Endothelial cell of umbilical vein (primary cell): Measurements from ENCODE around the gene CCBE1. TPM values are rescaled to one million over a fixed set of nuclear protein-coding genes. Genes with fewer than 3 reads are reported as not detected.

Experiments used
- BruUV-seq: library from RNA; stranded (reverse); fragments of 400-500 nt; replicated peaks from 2 replicates; lab custom pipeline; 2021; lab: Mats Ljungman, UMichigan
- CTCF ChIA-PET: fragments of 300-600, 350-600 bp; sonication (Branson Sonifier 250); formaldehyde crosslinking; loops from one replicate; lab custom pipeline; 2021; ENCODE audit warnings: antibody characterized with exemption, inconsistent platforms; lab: Charles Lee
- POLR2A ChIA-PET: fragments of 300-600, 350-600 bp; sonication (Branson Sonifier 250); formaldehyde crosslinking; loops from one replicate; lab custom pipeline; 2021; ENCODE audit warnings: antibody characterized with exemption, inconsistent platforms; lab: Charles Lee
- DNase-seq: peaks from one replicate; pipeline ENCODE4 v3.0.0-alpha.2; 2011; ENCODE audit warnings: low read depth, low spot score
- FAIRE-seq: peaks from 2 replicates; lab custom pipeline; 2011; peaks lifted over from hg19 to GRCh38; lab: Jason Lieb, UNC
- H2AFZ ChIP-seq: 2 replicates; pipeline ENCODE4 v1.6.0; 2012; ENCODE audit warnings: low read depth, low read length, control low read depth, inconsistent platforms
- H3K27ac ChIP-seq: 2 replicates; pipeline ENCODE4 v1.5.1; 2011; ENCODE audit warnings: low read depth, mild to moderate bottlenecking, control low read depth, low read length, moderate library complexity; ENCODE audit not compliant: insufficient read depth
- H3K27me3 ChIP-seq, 2 experiments: 2 replicates each; pipeline versions ENCODE4 v1.6.0 to v1.6.1; 2011; ENCODE audit warnings: low read length in 2 of 2, mixed read lengths in 1 of 2; ENCODE audit not compliant: control insufficient read depth in 2 of 2, insufficient read depth in 2 of 2
- H3K36me3 ChIP-seq, 2 experiments: 2 replicates in 1 of 2; 3 replicates in 1 of 2; pipeline ENCODE4 v1.5.1; 2011; ENCODE audit warnings: low read length in 2 of 2, mild to moderate bottlenecking in 1 of 2, moderate library complexity in 1 of 2; ENCODE audit not compliant: control insufficient read depth in 2 of 2, insufficient read depth in 2 of 2; ENCODE audit errors: extremely low read depth in 1 of 2
- H3K4me1 ChIP-seq: 3 replicates; pipeline ENCODE4 v1.5.1; 2011; ENCODE audit warnings: mild to moderate bottlenecking, low read length; ENCODE audit not compliant: control insufficient read depth, insufficient read depth; ENCODE audit errors: extremely low read depth
- H3K4me2 ChIP-seq: 2 replicates; pipeline ENCODE4 v1.6.1; 2011; ENCODE audit warnings: low read length, control low read depth, mixed read lengths; ENCODE audit not compliant: insufficient read depth
- H3K4me3 ChIP-seq, 3 experiments: fragments of 200-600 bp in 1 of 3; sonication (generic), shearing (Covaris generic) in 1 of 3; replicated peaks in 1 of 3; 2 replicates each; pipeline ENCODE4 v1.5.1; 2011 to 2016; ENCODE audit warnings: control low read depth in 3 of 3, low read length in 3 of 3, mild to moderate bottlenecking in 2 of 3, inconsistent platforms in 1 of 3, low read depth in 1 of 3, moderate library complexity in 1 of 3; ENCODE audit not compliant: insufficient read depth in 1 of 3
- H3K79me2 ChIP-seq: 2 replicates; pipeline ENCODE4 v1.6.0; 2012; ENCODE audit warnings: low read length, inconsistent platforms; ENCODE audit not compliant: control insufficient read depth, insufficient read depth
- H3K9ac ChIP-seq: replicated peaks from 2 replicates; pipeline ENCODE3; 2011; ENCODE audit warnings: low read length, control low read depth; ENCODE audit not compliant: insufficient read depth; ENCODE audit errors: extremely low read depth
- H3K9me1 ChIP-seq: replicated peaks from 3 replicates; pipeline ENCODE4 v1.6.0; 2011; ENCODE audit warnings: mild to moderate bottlenecking, low read length; ENCODE audit not compliant: control insufficient read depth, insufficient read depth; ENCODE audit errors: extremely low read depth
- H3K9me3 ChIP-seq: replicated peaks from 2 replicates; pipeline ENCODE4 v1.5.1; 2012; ENCODE audit warnings: low read length, inconsistent platforms; ENCODE audit not compliant: control insufficient read depth, insufficient read depth
- H4K20me1 ChIP-seq: replicated peaks from 2 replicates; pipeline ENCODE3; 2011; ENCODE audit warnings: mild to moderate bottlenecking, low read length; ENCODE audit not compliant: control insufficient read depth, insufficient read depth; ENCODE audit errors: extremely low read depth
- CTCF ChIP-seq, 2 donors: IDR thresholded peaks; 1 replicate in 1 of 2; 2 replicates in 1 of 2; pipeline ENCODE4 v1.5.1; 2011; ENCODE audit warnings: low read length in 2 of 2, mild to moderate bottlenecking in 2 of 2, moderate library complexity in 2 of 2, control low read depth in 1 of 2, inconsistent platforms in 1 of 2, low read depth in 1 of 2; ENCODE audit not compliant: insufficient read depth in 1 of 2; ENCODE audit errors: extremely low read depth in 1 of 2
- EZH2 ChIP-seq: IDR thresholded peaks from 2 replicates; pipeline ENCODE4 v1.6.1; 2012; ENCODE audit warnings: borderline replicate concordance, low read depth, mild to moderate bottlenecking, moderate library complexity, low read length, inconsistent platforms; ENCODE audit not compliant: severe bottlenecking
- FOS ChIP-seq: IDR thresholded peaks from 2 replicates; pipeline ENCODE4 v1.6.1; 2011; ENCODE audit warnings: mild to moderate bottlenecking, low read length, moderate library complexity, borderline replicate concordance; ENCODE audit not compliant: insufficient read depth
- GATA2 ChIP-seq: IDR thresholded peaks from 2 replicates; pipeline ENCODE4 v1.7.0; 2011; ENCODE audit warnings: low read depth, mild to moderate bottlenecking, moderate library complexity, mixed read lengths, low read length; ENCODE audit not compliant: insufficient read length, insufficient read depth
- JUN ChIP-seq: IDR thresholded peaks from 2 replicates; pipeline ENCODE4 v1.6.1; 2011; ENCODE audit warnings: borderline replicate concordance, low read depth; ENCODE audit not compliant: insufficient read length, insufficient read depth
- MAX ChIP-seq: IDR thresholded peaks from 2 replicates; pipeline ENCODE4 v1.6.1; 2011; ENCODE audit not compliant: insufficient read depth, insufficient read length
- MYC ChIP-seq: IDR thresholded peaks from one replicate; pipeline ENCODE4 v1.6.1; 2011; ENCODE audit warnings: mild to moderate bottlenecking, low read depth, low read length
- POLR2A ChIP-seq: IDR thresholded peaks from 2 replicates; pipeline ENCODE4 v1.6.1; 2012; ENCODE audit warnings: low read depth, mild to moderate bottlenecking, control low read depth, low read length
- POLR2AphosphoS5 ChIP-seq: IDR thresholded peaks from 2 replicates; pipeline ENCODE4 v1.6.1; 2012; ENCODE audit warnings: low read depth, mild to moderate bottlenecking, control low read depth, low read length, moderate library complexity; ENCODE audit not compliant: insufficient read depth
- dilution Hi-C: fragments of 300-500 bp; cut with MboI; formaldehyde crosslinking; loops from one replicate; pipeline ENCODE4 v1.15.0; 2019; ENCODE audit warnings: low sequenced_read_pairs; ENCODE audit not compliant: extremely low pct_ligation_motif_present
- intact Hi-C: fragments of 100-400 bp; cut with micrococcal nuclease; formaldehyde crosslinking; loops from one replicate; pipeline ENCODE4 v1.10.0; 2022
- polyA plus RNA-seq, 4 experiments: library from polyadenylated mRNA; depleted of rRNA in 3 of 4; stranded (reverse) in 3 of 4; unstranded in 1 of 4; fragments of >200 nt; gene quantifications; 2 replicates each; pipeline versions ENCODE4 v1.2.1 to v1.2.3, GENCODE V29; 2011 to 2012; ENCODE audit warnings: missing spikeins in 1 of 4
- total RNA-seq: library from RNA; stranded (reverse); gene quantifications from 2 replicates; pipeline ENCODE4 v1.2.3, GENCODE V29; 2021

The CCBE1 gene
- total and polyA plus RNA-seq, 2 donors (not counting 3 experiments of a cell fraction or from before 2014, with no cell fraction given): 0.04 TPM; not detected in 1

GRCh38 chr18:59744271-59744721, 47.1 kb upstream of the CCBE1 start:
- CTCF ChIA-PET: interaction anchor here (0.7 to 3.3 kb wide), 3 partner anchors 25 to 61 kb away, joined by 3 to 15 read pairs (median 4); partner anchors contain the start of gene CCBE1
- no peak overlapping the region for H3K9ac ChIP-seq
- BruUV-seq: no TSS peak

GRCh38 chr18:59743566-59743965, 46.3 kb upstream of the CCBE1 start:
- FAIRE-seq (no peak), DNase-seq (no peak)
- Histone ChIP-seq H3K9me1 (no peaks in the 10 kb centered on the region), H3K9me3 (no peaks in the 10 kb centered on the region), H3K27me3 (no peaks in the 10 kb centered on the region), H2AFZ (no peak overlapping the region), H3K36me3 (no peaks in the 10 kb centered on the region), H3K9ac (no peak overlapping the region), H3K27ac (no peak overlapping the region), H4K20me1 (no peaks in the 10 kb centered on the region), H3K79me2 (no peaks in the 10 kb centered on the region), H3K4me3 (no peak overlapping the region), H3K4me1 (no peaks in the 10 kb centered on the region), H3K4me2 (no peak overlapping the region)
- dilution Hi-C loops (no loop called here), intact Hi-C loops (no loop called here)
- POLR2A ChIA-PET: no interaction called here
- TF ChIP-seq POLR2A: no peak
- TF ChIP-seq FOS: no peak
- no peak for TF ChIP-seq EZH2
- TF ChIP-seq MYC: no peak
- no peak for TF ChIP-seq JUN
- TF ChIP-seq MAX: no peak
- TF ChIP-seq GATA2: no peak
- TF ChIP-seq CTCF (IDR thresholded peaks at IDR 0.05; ENCODE audit: extremely low read depth in 1 of 2, insufficient read depth in 1 of 2, low read depth in 1 of 2, low read length in 2 of 2): no peak
- no peak for TF ChIP-seq POLR2AphosphoS5
- CTCF ChIA-PET: interaction anchor here (1.2 to 3.3 kb wide), 3 partner anchors 46 to 112 kb away, joined by 3 to 15 read pairs (median 4); partner anchors contain the start of gene CCBE1
- no TSS peak for BruUV-seq

More at GRCh38 chr18:59744271-59744721, 47.1 kb upstream of the CCBE1 start:
- TF ChIP-seq MYC (no peak), FOS (peak; percentile 11)
- FAIRE-seq (no peak), DNase-seq (no peak)
- Histone ChIP-seq H3K79me2 (no peaks in the 10 kb centered on the region), H3K9me1 (no peaks in the 10 kb centered on the region), H3K4me2 (no peak overlapping the region), H3K36me3 (no peaks in the 10 kb centered on the region), H3K4me1 (no peaks in the 10 kb centered on the region), H2AFZ (no peak overlapping the region), H4K20me1 (no peaks in the 10 kb centered on the region), H3K27ac (no peak overlapping the region), H3K9me3 (no peaks in the 10 kb centered on the region), H3K27me3 (no peaks in the 10 kb centered on the region), H3K4me3 (no peak overlapping the region)
- intact Hi-C loops (no loop called here), dilution Hi-C loops (no loop called here)
- POLR2A ChIA-PET: no interaction called here
